SK-N-SH treated with all-trans-retinoic acid at 6 μM for 48 hours (cell line): ENCODE data around the gene MYL6.

ENCODE experiments used
- ATAC-seq: fragments of 200-7000 bp; cut with Tn5 transposase; 3 replicates; pipeline ENCODE4 v1.9.1; 2020; ENCODE audit warnings: mild to moderate bottlenecking, moderate library complexity
- ARNTL ChIP-seq: fragments of 450-650 bp; formaldehyde crosslinking; IDR thresholded peaks from 2 replicates; pipeline ENCODE4 v1.5.0; 2020; ENCODE audit warnings: low read depth, mild to moderate bottlenecking, moderate library complexity, borderline replicate concordance
- CREB5 ChIP-seq: fragments of 250-450 bp; sonication (Bioruptor Pico); IDR thresholded peaks from 2 replicates; pipeline ENCODE4 v1.5.1; 2020; ENCODE audit warnings: low read depth, mild to moderate bottlenecking, moderate library complexity
- CSDC2 ChIP-seq: fragments of 250-450 bp; sonication (Bioruptor Pico); IDR thresholded peaks from 2 replicates; pipeline ENCODE4 v1.5.0; 2020; ENCODE audit warnings: mild to moderate bottlenecking, moderate library complexity
- ESRRG ChIP-seq: fragments of 250-450 bp; sonication (Bioruptor Pico); IDR thresholded peaks from 2 replicates; pipeline ENCODE4 v1.6.1; 2021; ENCODE audit warnings: mild to moderate bottlenecking
- OSR1 ChIP-seq: fragments of 250-450 bp; sonication (Bioruptor Pico); IDR thresholded peaks from 2 replicates; pipeline ENCODE4 v1.8.0; 2022; ENCODE audit warnings: moderate library complexity, mild to moderate bottlenecking, inconsistent platforms
- SNAI2 ChIP-seq: fragments of 250-450 bp; sonication (Bioruptor Pico); IDR thresholded peaks from 2 replicates; pipeline ENCODE4 v1.5.0; 2020; ENCODE audit warnings: mild to moderate bottlenecking, moderate library complexity
- TCF4 ChIP-seq: fragments of 250-450 bp; sonication (Bioruptor Pico); IDR thresholded peaks from 2 replicates; pipeline ENCODE4 v1.8.0; 2021; ENCODE audit warnings: mild to moderate bottlenecking, moderate library complexity, borderline replicate concordance
- ZC3H10 ChIP-seq: fragments of 250-450 bp; sonication (Bioruptor Pico); IDR thresholded peaks from 2 replicates; pipeline ENCODE4 v1.5.1; 2021; ENCODE audit warnings: mild to moderate bottlenecking, moderate library complexity
- ZFP3 ChIP-seq: fragments of 250-450 bp; sonication (Bioruptor Pico); IDR thresholded peaks from 2 replicates; pipeline ENCODE4 v1.5.0; 2020; ENCODE audit warnings: mild to moderate bottlenecking, moderate library complexity
- ZFP30 ChIP-seq: fragments of 450-650 bp; formaldehyde crosslinking; IDR thresholded peaks from 2 replicates; pipeline ENCODE4 v1.5.0; 2022; ENCODE audit warnings: mild to moderate bottlenecking, moderate library complexity
- ZNF565 ChIP-seq: fragments of 450-650 bp; formaldehyde crosslinking; conservative IDR thresholded peaks from 2 replicates; pipeline ENCODE4 v1.5.0; 2020; ENCODE audit warnings: low read depth, mild to moderate bottlenecking, moderate library complexity
- ZNF70 ChIP-seq: fragments of 450-650 bp; formaldehyde crosslinking; IDR thresholded peaks from 2 replicates; pipeline ENCODE4 v1.5.0; 2020; ENCODE audit warnings: mild to moderate bottlenecking, moderate library complexity
- ZNF8 ChIP-seq: fragments of 450-650 bp; formaldehyde crosslinking; IDR thresholded peaks from 2 replicates; pipeline ENCODE4 v1.5.0; 2020; ENCODE audit warnings: mild to moderate bottlenecking, moderate library complexity

Gene MYL6

GRCh38 chr12:56206452-56207166 lies 48.5 kb downstream of the MYL6 start:
- TF ChIP-seq ZFP3 (CRISPR knock-in tag) (no peak), ARNTL (CRISPR knock-in tag) (no peak), CREB5 (CRISPR knock-in tag) (no peak), OSR1 (CRISPR knock-in tag) (no peak), CSDC2 (CRISPR knock-in tag) (no peak), ZNF8 (no peak), ESRRG (CRISPR knock-in tag) (no peak), ZNF70 (CRISPR knock-in tag) (no peak), ZC3H10 (no peak)
- ATAC-seq, result peak; percentile 77

GRCh38 chr12:56208006-56208405 lies 49.8 kb downstream of the MYL6 start:
- no peak for TF ChIP-seq ZNF565 (CRISPR knock-in tag)
- no peak for TF ChIP-seq SNAI2 (CRISPR knock-in tag)
- TF ChIP-seq TCF4 (CRISPR knock-in tag), result no peak
- no peak for TF ChIP-seq ZFP30 (CRISPR knock-in tag)
- ATAC-seq, result no peak
